Right lobe of liver (tissue), 4 donors: ENCODE results near the gene CYP19A1.

ENCODE experiments used
- CTCF ChIP-seq, 4 donors: fragments of 200-600 bp in 3 of 4; fragments of 450-650 bp in 1 of 4; IDR thresholded peaks; one replicate each; pipeline versions ENCODE4 v1.5.1 to v1.8.0; 2016 to 2022; ENCODE audit warnings: antibody characterized with exemption in 4 of 4, mild to moderate bottlenecking in 2 of 4
- POLR2A ChIP-seq: fragments of 450-650 bp; IDR thresholded peaks from one replicate; pipeline ENCODE4 v1.6.1; 2017; ENCODE audit warnings: antibody characterized with exemption, mild to moderate bottlenecking
- donor health status: DM: no; HTN: no; CAD: no.
- donor health status: DM: no; HTN: no; CAD: no.
- donor health status: DM: no; HTN: yes; CAD: no.

- TF ChIP-seq CTCF (IDR thresholded peaks at IDR 0.05) (no peak), POLR2A (no peak)
These were observed 4.8 kb downstream of the CYP19A1 start for GRCh38 chr15:51333571-51333970.
